ENCODE results near the gene GHRHR. TPM values are rescaled to one million over a fixed set of nuclear protein-coding genes. Genes with fewer than 3 reads are reported as not detected.

Gene GHRHR
- total RNA-seq, 1 experiment from 2014 or later = not detected

DNA sequence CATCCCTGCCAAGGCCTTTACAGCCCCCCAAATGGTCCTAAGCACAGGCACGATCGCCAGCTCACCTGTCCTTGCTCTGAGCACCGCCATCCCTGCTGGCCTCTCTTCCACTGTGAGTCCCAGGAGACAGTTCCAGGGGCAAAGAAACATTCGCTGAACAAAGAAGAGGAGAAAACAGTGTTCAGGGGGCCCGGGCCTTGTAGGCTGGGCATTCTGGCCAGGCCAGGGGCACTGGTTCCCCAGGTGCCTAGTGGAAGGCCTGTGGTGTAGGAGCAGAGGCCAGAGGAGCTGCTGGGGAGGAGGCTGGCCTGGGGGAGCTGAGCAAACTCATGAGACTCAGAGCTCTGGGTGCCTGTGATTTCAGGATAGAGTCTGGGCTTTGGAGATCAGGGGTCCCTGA, 29.5 kb upstream of the GHRHR start:
- Histone ChIP-seq H3K27ac (no peak overlapping the region), H3K36me3 (no peaks in the 10 kb centered on the region), H3K27me3 (no peaks in the 10 kb centered on the region), H3K4me1 (peaks cover 47% of the 10 kb centered on the region), H3K4me3 (no peak overlapping the region), H3K9me3 (replicated peaks) (no peaks in the 10 kb centered on the region)
- DNase-seq = no peak

DNA sequence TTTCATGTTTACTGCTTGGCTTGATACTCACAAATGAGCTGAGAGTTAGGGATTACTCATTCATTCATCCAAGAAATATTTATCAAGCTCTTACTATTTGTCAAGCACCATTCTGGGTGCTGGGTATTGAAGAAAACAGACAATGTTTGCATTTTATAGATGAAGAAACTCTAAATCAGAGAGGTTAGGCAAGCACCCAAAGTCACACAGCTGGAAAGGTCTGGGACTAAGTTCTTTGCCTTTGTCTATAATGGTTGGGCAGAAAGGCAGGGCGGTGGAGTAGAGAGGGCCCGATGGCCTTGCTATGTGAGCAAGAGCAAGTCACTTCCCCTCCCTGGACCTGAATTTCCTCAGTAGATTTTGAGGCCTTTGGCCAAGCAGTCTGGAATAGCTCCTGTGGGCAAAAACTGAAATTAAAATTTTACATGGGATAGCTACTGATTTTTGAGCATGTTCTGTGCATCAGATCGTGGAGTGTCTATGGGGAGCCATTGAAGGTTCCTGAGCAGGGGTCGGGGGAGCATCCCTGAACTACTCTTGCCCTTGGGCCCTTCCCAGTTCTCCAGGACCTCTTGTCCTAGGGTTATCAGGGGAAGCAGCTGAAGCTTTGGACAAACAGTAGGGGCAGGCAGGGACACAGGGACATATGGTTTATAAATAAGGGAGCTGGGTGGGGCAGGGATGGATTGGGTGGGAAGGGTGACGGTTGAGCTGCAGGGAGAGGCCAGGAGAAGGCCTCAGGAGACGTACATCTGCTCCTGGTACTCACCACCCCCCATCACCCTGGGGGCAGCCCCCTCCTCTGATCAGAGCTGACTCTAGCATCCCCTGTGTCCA, 28.8 kb upstream of the GHRHR start:
- Histone ChIP-seq H3K36me3 (no peaks in the 10 kb centered on the region), H3K4me3 (no peak overlapping the region), H3K9me3 (replicated peaks) (no peaks in the 10 kb centered on the region), H3K4me1 (peaks cover 47% of the 10 kb centered on the region), H3K27ac (no peak overlapping the region), H3K27me3 (no peaks in the 10 kb centered on the region)
- DNase-seq = no peak

DNA sequence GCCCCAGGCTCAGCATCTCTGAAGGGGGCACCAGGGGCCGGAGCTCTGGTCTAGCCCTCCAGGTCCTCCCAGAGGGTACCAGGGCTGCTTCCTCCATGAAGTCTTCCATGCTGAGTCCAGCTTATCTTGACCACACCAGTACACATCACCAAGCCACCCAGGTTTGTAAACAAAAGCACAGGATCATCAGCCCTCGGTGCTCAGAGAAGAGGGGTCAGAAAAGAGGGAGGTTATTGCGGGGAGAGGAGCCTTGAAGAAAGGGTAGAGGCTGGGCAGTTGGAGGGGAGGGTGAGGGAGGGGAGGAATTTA, 28.2 kb upstream of the GHRHR start:
- Histone ChIP-seq H3K4me1 (peaks cover 46% of the 10 kb centered on the region), H3K9me3 (replicated peaks) (no peaks in the 10 kb centered on the region), H3K36me3 (no peaks in the 10 kb centered on the region), H3K27me3 (no peaks in the 10 kb centered on the region), H3K4me3 (no peak overlapping the region), H3K27ac (no peak overlapping the region)
- DNase-seq = no peak

DNA sequence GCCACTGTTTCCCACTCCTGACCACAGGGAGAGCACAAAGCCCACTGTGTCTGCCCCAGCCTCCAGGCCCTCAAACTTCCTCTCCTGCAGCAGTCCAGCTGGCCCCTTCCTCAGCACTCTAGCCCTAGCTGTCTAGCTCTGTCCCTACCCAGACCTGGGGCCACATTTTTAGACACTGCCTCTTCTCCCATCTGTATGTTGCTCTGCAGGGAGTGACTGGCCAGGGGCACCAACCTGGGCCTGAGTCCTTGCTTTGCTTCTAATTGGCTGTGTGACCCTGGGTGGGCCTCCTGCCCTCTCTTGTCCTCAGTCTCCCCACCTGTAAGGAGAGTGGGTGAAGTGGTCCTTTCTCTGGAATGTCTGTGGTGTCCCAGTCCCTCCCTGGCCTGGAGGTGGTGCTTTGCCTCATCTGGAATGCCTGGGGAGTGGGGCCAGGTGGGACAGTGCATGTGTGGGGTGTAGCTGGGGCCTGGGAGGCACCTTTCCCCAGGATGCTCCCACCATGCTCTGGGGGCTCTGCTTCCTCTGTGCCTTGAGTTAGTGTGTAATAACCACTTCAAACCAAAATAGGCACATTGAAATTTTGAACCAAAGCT, 27.0 kb upstream of the GHRHR start:
- Histone ChIP-seq H3K27me3 (no peaks in the 10 kb centered on the region), H3K36me3 (no peaks in the 10 kb centered on the region), H3K9me3 (replicated peaks) (no peaks in the 10 kb centered on the region), H3K4me1 (peaks cover 34% of the 10 kb centered on the region), H3K4me3 (no peak overlapping the region), H3K27ac (no peak overlapping the region)
- DNase-seq = peak in 1 of 2 experiments; percentile 4

DNA sequence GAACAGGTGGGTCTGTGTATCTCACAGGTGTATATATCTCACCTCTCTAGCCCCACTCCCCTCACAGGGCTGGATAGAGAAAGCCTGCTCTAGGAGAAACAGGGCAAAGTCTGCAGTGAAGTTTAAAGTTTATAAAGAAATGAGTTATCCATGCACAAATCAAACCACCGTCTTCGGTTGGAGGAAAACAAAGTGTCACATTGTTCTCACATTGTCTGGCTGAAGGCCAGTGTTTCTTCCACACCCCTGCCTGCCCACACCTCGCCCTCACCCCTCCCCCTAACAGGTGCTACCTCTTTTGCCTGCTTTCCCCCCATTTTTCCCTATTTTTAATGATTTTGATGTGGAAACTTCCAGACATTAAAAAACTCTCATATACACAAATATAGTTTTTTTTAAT, 26.3 kb upstream of the GHRHR start:
- Histone ChIP-seq H3K27ac (no peak overlapping the region), H3K9me3 (replicated peaks) (no peaks in the 10 kb centered on the region), H3K4me3 (no peak overlapping the region), H3K4me1 (peaks cover 27% of the 10 kb centered on the region), H3K36me3 (no peaks in the 10 kb centered on the region), H3K27me3 (no peaks in the 10 kb centered on the region)
- DNase-seq = peak; percentile 13 to 50

DNA sequence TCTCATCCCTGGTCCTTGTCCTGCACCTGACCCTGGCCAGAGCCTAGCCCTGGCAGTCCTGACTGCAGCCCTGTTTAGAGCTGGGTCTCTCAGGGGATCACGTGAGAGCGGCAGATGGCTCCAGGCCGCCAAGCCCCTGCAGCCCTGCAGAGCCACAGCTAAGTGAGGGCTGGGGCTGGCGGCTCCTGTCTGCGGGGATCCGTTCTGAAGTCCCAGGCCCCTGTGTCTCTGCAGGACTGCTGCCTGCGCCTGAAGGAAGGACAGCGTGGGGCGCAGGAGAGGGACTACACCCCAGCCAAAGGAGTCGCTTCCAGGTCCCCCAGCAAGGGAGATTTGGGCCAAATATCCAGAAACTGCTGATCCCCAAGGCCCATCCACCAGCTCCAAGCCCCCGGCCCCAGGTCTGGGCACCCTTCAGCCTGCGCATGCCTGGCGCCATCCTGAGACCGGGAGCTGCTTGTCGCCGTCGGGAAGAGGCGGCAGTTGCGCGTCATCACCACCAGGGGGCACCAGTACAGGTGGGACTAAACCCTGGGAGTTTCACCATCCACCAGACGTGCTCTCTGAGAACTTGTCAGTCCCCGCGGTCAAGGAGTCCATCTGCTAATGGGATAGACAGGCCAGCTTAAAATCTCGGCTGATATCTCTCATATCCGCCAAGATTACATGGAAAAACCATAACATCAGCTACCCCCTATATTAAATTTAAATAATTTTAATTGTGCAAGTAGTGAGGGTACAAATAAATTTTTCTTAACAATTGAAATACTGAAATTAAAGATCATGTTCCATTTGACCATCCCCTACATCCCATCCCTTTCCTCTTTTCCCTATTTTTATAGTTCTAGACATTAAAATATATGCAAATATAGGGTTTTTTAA, 25.1 kb upstream of the GHRHR start:
- Histone ChIP-seq H3K27me3 (no peaks in the 10 kb centered on the region), H3K27ac (no peak overlapping the region), H3K9me3 (replicated peaks) (no peaks in the 10 kb centered on the region), H3K36me3 (no peaks in the 10 kb centered on the region), H3K4me1 (peaks cover 19% of the 10 kb centered on the region), H3K4me3 (no peak overlapping the region)
- peak; percentile 76 to 83 for DNase-seq

DNA sequence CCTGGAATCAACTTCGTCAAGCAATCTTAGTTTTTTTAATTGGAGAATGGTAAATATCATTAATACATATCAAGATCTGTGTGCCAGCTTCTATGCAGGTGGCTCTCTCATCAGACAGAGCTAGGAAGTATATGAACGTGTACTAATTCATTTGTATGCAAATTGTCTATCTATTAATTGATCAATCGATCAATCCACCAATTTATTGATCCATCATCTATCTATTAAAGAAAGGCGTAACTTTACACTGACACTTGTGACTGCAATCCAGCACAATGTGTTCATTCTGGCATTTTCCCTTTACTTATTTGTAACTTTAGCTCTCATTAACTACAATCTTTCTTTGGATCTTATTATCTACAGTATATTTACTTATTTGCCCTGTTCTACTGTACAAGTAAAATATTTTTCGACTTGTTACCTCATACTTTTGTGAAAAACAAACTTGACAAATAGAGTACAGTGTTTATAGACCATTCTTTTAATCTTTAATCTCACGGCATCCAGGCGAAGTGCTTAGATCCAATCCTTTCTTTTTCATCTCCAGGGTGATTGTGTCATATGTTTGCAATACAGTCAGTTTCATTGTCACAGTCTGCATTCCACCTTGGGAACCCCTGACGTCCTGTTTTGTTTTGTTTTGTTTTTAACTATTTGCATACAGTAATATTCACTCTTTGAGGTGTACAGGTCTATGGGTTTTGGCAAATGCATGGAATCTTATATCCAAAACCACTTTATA, 22.0 kb upstream of the GHRHR start:
- Histone ChIP-seq H3K27ac (no peak overlapping the region), H3K36me3 (no peaks in the 10 kb centered on the region), H3K27me3 (no peaks in the 10 kb centered on the region), H3K4me1 (peaks cover 16% of the 10 kb centered on the region), H3K9me3 (replicated peaks) (no peaks in the 10 kb centered on the region), H3K4me3 (no peak overlapping the region)
- no peak for DNase-seq

DNA sequence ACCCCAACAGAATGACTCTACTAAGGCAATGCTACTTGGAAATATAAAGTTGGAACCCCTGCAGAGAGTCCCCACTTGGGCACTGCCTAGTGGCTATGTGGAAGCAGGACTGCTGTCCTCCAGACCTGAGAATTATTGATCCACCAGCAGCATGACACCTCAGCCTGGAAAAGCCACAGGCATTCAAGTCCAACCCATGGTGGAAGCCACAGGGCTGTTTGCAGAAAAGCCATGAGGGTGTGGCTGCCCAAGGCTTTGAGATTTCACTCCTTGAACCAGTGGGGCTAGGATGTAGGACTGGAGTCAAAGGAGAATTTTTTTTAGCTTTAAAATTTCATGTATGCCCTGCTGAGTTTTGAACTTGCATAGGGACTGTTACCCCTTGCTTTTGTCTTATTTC, 13.6 kb upstream of the GHRHR start:
- Histone ChIP-seq H3K4me3 (no peak overlapping the region), H3K9me3 (replicated peaks) (no peaks in the 10 kb centered on the region), H3K27ac (no peak overlapping the region), H3K36me3 (no peaks in the 10 kb centered on the region), H3K27me3 (peaks cover 2% of the 10 kb centered on the region; the same call in 1 of the 2 replicates), H3K4me1 (no peaks in the 10 kb centered on the region)
- no peak for DNase-seq

DNA sequence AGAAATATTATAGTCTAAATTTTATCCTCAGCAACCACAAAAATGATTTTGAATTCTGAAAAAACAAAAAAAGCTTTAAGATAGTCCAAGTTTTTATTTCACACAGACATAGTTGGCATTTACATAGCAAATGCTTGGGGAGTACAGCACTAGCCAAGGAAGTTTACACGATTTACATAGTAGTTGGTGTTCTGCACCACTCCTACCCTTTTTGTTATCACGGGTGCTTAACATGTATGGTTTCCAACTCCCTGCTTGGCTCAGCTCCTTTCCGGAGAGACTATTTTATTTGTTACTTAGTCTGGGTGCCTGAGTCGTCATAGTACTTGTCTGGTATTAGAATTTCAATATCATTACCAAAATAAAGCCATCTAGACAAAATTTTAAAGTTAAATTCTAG, 8.8 kb upstream of the GHRHR start:
- peaks cover 5% of the 10 kb centered on the region; the same call in 1 of the 2 replicates for H3K9me3 ChIP-seq (replicated peaks)
- DNase-seq = no peak
- H3K4me1 ChIP-seq = no peaks in the 10 kb centered on the region
- H3K4me3 ChIP-seq = no peak overlapping the region
- no peaks in the 10 kb centered on the region; the same call in 1 of the 2 replicates for H3K27me3 ChIP-seq
- H3K36me3 ChIP-seq = no peaks in the 10 kb centered on the region
- H3K27ac ChIP-seq = no peak overlapping the region

DNA sequence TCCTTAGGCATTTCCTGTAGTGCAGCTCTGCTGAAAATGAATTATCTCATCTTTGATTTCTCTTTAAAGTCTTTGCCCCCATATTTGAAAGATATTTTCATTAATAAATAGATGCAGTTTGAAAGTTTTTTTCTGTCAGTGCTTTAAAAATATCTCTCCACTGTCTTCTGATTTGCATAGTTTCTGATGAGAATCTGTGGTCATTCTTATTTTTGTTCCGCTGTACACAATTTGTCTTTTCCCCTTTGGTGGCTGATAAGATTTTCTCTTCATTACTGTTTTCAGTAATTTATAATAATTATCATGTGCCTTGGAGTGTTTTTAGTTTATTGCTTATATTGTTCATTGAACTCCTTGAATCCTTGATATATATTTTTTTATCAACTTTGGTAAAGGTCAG, 7.0 kb upstream of the GHRHR start:
- no peak for DNase-seq
- Histone ChIP-seq H3K27me3 (no peaks in the 10 kb centered on the region; the same call in 1 of the 2 replicates), H3K36me3 (no peaks in the 10 kb centered on the region), H3K4me3 (no peak overlapping the region), H3K27ac (no peak overlapping the region), H3K9me3 (replicated peaks) (peaks cover 5% of the 10 kb centered on the region; the same call in 1 of the 2 replicates), H3K4me1 (no peaks in the 10 kb centered on the region)

DNA sequence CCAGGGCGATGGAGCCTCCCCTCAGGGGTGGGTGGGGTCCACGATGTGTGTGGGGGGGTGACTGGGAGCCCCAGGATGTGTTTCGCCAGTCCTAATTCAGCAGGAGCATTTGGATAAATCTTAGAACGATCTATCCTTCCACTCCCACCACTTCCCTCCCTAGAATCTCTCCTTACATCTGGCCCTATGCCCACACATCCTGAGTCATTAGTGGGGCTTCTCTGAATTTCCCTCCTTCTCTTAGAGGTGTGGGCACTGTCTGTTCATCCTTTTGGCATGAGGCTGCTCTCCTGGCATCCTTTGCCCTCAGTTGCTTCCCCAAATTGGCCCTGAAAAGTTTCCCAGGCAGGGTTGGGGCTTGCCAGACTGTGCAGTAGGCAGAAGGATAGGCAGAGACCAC, 1.6 kb downstream of the GHRHR start:
- Histone ChIP-seq H3K27ac (no peak overlapping the region), H3K36me3 (no peaks in the 10 kb centered on the region), H3K27me3 (peaks cover 20% of the 10 kb centered on the region), H3K4me1 (no peaks in the 10 kb centered on the region), H3K4me3 (no peak overlapping the region), H3K9me3 (replicated peaks) (no peaks in the 10 kb centered on the region)
- DNase-seq = no peak

DNA sequence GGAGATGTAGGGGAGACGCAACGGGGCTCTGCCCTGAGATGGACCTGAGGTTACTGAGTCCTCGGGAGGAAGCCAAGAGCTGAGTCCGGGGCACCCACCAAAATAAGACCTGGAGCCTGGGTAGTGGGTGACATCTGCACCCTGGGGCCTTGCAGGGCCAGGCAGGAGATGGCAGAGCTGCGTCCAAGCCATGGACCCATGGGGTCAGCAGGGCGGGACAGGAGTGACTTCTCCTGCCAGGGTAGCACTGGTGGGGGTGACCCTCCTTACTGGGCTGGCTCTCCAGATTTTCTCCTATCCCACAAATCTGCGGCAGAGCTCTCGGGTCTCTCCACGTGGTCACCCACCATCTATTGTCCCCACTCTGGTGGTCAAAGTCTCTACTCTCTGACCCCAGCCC, 2.1 kb downstream of the GHRHR start:
- H3K4me1 ChIP-seq = no peaks in the 10 kb centered on the region
- H3K27ac ChIP-seq = no peak overlapping the region
- H3K27me3 ChIP-seq = peaks cover 20% of the 10 kb centered on the region
- H3K36me3 ChIP-seq = no peaks in the 10 kb centered on the region
- no peak for DNase-seq
- H3K9me3 ChIP-seq (replicated peaks) = no peaks in the 10 kb centered on the region
- H3K4me3 ChIP-seq = no peak overlapping the region

DNA sequence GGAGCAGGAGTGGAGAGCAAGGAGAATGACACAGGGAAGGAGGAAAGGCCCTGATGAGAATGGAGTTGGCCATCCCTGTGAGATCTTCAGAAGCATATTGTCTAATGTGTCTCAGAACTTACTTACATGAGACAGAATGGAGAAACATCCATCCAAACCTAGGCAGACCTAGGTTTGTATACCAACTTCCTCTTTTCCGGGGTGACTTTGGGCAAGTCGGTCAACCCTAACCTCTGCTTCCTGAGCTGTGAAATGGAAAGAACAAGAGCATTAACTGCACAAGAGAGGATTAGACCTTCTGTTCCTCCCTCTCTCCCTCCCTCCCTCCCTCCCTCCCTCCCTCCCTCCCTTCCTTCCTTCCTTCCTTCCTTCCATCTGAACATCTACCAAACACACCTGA, 4.5 kb downstream of the GHRHR start:
- H3K27me3 ChIP-seq = peaks cover 27% of the 10 kb centered on the region
- no peak overlapping the region for H3K4me3 ChIP-seq
- no peak for DNase-seq

DNA sequence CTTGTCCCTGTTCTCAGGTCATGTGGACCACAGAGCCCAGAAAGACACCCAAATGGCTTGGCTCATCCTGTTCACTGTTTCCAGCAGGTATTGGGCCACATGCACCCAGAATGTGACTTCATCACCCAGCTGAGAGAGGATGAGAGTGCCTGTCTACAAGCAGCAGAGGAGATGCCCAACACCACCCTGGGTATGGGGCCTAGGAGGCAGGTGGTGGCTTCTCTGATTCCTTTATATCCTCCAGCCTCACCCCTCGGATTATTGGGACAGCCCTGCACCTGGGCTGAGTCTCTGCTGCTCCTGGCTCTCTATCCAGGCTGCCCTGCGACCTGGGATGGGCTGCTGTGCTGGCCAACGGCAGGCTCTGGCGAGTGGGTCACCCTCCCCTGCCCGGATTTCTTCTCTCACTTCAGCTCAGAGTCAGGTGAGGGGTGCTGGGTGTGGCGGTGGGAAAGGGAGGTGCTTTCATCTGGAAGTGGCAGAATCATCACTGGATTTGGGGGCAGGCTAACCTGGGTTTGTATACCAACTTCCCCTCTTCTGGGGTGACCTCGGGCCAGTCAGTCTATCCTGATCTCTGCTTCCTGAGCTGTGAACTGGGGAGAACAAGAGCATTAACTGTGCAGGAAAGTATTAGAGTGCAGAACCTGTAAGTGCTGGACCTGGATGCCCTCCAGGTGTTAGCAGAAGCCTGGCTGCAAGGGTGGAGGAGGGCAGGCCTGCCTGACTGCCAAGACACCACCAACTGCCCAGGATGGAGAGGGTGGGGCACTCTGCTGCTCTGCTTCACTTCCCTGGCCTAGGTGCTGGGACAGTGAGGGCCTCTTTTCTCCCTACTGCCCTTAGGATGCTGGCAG, 5.2 kb downstream of the GHRHR start:
- peaks cover 30% of the 10 kb centered on the region for H3K27me3 ChIP-seq

More for the DNA sequence above, 4.5 kb downstream of the GHRHR start:
- Histone ChIP-seq H3K27ac (no peak overlapping the region), H3K9me3 (replicated peaks) (no peaks in the 10 kb centered on the region), H3K4me1 (no peaks in the 10 kb centered on the region), H3K36me3 (no peaks in the 10 kb centered on the region)

More for the DNA sequence above, 5.2 kb downstream of the GHRHR start:
- H3K36me3 ChIP-seq = no peaks in the 10 kb centered on the region
- no peak for DNase-seq
- H3K4me3 ChIP-seq = no peak overlapping the region
- no peaks in the 10 kb centered on the region for H3K9me3 ChIP-seq (replicated peaks)
- no peak overlapping the region for H3K27ac ChIP-seq
- no peaks in the 10 kb centered on the region for H3K4me1 ChIP-seq
